Measurements from ENCODE around the gene PDLIM5.

Gene PDLIM5

GRCh38 chr4:94636004-94636403, 184.3 kb downstream of the PDLIM5 start:
- WGBS = 93% methylated on average over 1 of the region's 2 CpGs
- no peak overlapping the region for H2AK5ac ChIP-seq (ENCODE audit: low read length, severe bottlenecking)
- no peak overlapping the region for H3K4me3 ChIP-seq (ENCODE audit: insufficient read depth in 1 of 2, low read depth in 1 of 2, low read length in 2 of 2)
- H4K8ac ChIP-seq (ENCODE audit: low read length) = no peak overlapping the region
- no peak overlapping the region for H3K27ac ChIP-seq (ENCODE audit: low read length, poor library complexity, severe bottlenecking)
- no peak overlapping the region for H2AFZ ChIP-seq (ENCODE audit: low read depth, low read length)
- peak; percentile 67 for DNase-seq
- H3K36me3 ChIP-seq (ENCODE audit: control insufficient read depth in 1 of 2, insufficient read depth in 2 of 2, low read depth in 1 of 2, low read length in 2 of 2) = peaks cover 0 to 30% of the 10 kb centered on the region in 2 experiments
- H3K4ac ChIP-seq (ENCODE audit: low read depth in 1 of 2, low read length in 2 of 2) = no peak overlapping the region
- no peak overlapping the region for H2BK15ac ChIP-seq (ENCODE audit: low read depth, poor library complexity, severe bottlenecking)
- no peaks in the 10 kb centered on the region for H3K9me3 ChIP-seq (ENCODE audit: control insufficient read depth, low read length)
- H2BK5ac ChIP-seq (ENCODE audit: low read depth, low read length, poor library complexity, severe bottlenecking) = no peak overlapping the region
- no peak overlapping the region for H2BK120ac ChIP-seq (ENCODE audit: low read depth, low read length)
- H3K23ac ChIP-seq (ENCODE audit: low read length in 2 of 2) = no peak overlapping the region
- no peak overlapping the region for H3K18ac ChIP-seq (ENCODE audit: low read depth in 1 of 2, low read length in 2 of 2)
- no peak overlapping the region for H4K91ac ChIP-seq (ENCODE audit: low read length)
- no peak overlapping the region for H3K4me2 ChIP-seq (ENCODE audit: low read length, poor library complexity, severe bottlenecking)
- peaks cover 18% of the 10 kb centered on the region for H3K79me1 ChIP-seq (replicated peaks; ENCODE audit: low read length, poor library complexity, severe bottlenecking)
- no peak overlapping the region for H2BK12ac ChIP-seq (ENCODE audit: low read length in 2 of 2)
- H3K27me3 ChIP-seq (ENCODE audit: control insufficient read depth in 1 of 2, insufficient read depth in 1 of 2, low read length in 2 of 2) = no peaks in the 10 kb centered on the region
- no peak overlapping the region for H3K9ac ChIP-seq (ENCODE audit: low read length)
- no peak overlapping the region for H3K14ac ChIP-seq (ENCODE audit: low read length in 2 of 2)
- H3K4me1 ChIP-seq (ENCODE audit: control insufficient read depth, insufficient read depth, low read depth, low read length) = peaks cover 5% of the 10 kb centered on the region

GRCh38 chr4:94639298-94639697, 187.6 kb downstream of the PDLIM5 start:
- WGBS = 96% methylated on average over 2 of the region's 2 CpGs
- no peak overlapping the region for H3K4ac ChIP-seq (ENCODE audit: low read depth in 1 of 2, low read length in 2 of 2)
- DNase-seq = no peak

GRCh38 chr4:94640151-94640550, 188.4 kb downstream of the PDLIM5 start:
- H4K8ac ChIP-seq (ENCODE audit: low read length) = no peak overlapping the region
- DNase-seq = no peak
- over 99% methylated on average over 4 of the region's 4 CpGs for WGBS

More at GRCh38 chr4:94639298-94639697, 187.6 kb downstream of the PDLIM5 start:
- no peak overlapping the region for H3K4me3 ChIP-seq (ENCODE audit: insufficient read depth in 1 of 2, low read depth in 1 of 2, low read length in 2 of 2)
- H2BK15ac ChIP-seq (ENCODE audit: low read depth, poor library complexity, severe bottlenecking) = no peak overlapping the region
- no peak overlapping the region for H3K14ac ChIP-seq (ENCODE audit: low read length in 2 of 2)
- H3K27ac ChIP-seq (ENCODE audit: low read length, poor library complexity, severe bottlenecking) = no peak overlapping the region
- H2BK12ac ChIP-seq (ENCODE audit: low read length in 2 of 2) = no peak overlapping the region
- no peak overlapping the region for H3K9ac ChIP-seq (ENCODE audit: low read length)
- H3K79me1 ChIP-seq (replicated peaks; ENCODE audit: low read length, poor library complexity, severe bottlenecking) = peaks cover 8% of the 10 kb centered on the region
- H3K27me3 ChIP-seq (ENCODE audit: control insufficient read depth in 1 of 2, insufficient read depth in 1 of 2, low read length in 2 of 2) = no peaks in the 10 kb centered on the region
- no peak overlapping the region for H3K23ac ChIP-seq (ENCODE audit: low read length in 2 of 2)
- H3K4me2 ChIP-seq (ENCODE audit: low read length, poor library complexity, severe bottlenecking) = no peak overlapping the region
- peaks cover 0 to 40% of the 10 kb centered on the region in 2 experiments for H3K36me3 ChIP-seq (ENCODE audit: control insufficient read depth in 1 of 2, insufficient read depth in 2 of 2, low read depth in 1 of 2, low read length in 2 of 2)
- no peak overlapping the region for H4K8ac ChIP-seq (ENCODE audit: low read length)
- no peak overlapping the region for H2BK120ac ChIP-seq (ENCODE audit: low read depth, low read length)
- no peak overlapping the region for H2BK5ac ChIP-seq (ENCODE audit: low read depth, low read length, poor library complexity, severe bottlenecking)
- H4K91ac ChIP-seq (ENCODE audit: low read length) = no peak overlapping the region
- peaks cover 5% of the 10 kb centered on the region for H3K4me1 ChIP-seq (ENCODE audit: control insufficient read depth, insufficient read depth, low read depth, low read length)
- no peak overlapping the region for H2AFZ ChIP-seq (ENCODE audit: low read depth, low read length)
- H3K18ac ChIP-seq (ENCODE audit: low read depth in 1 of 2, low read length in 2 of 2) = no peak overlapping the region
- no peaks in the 10 kb centered on the region for H3K9me3 ChIP-seq (ENCODE audit: control insufficient read depth, low read length)
- no peak overlapping the region for H2AK5ac ChIP-seq (ENCODE audit: low read length, severe bottlenecking)

GRCh38 chr4:94641702-94642560, 190.2 kb downstream of the PDLIM5 start:
- H3K9ac ChIP-seq (ENCODE audit: low read length) = peak overlapping the region; percentile 37
- no peak overlapping the region for H3K18ac ChIP-seq (ENCODE audit: low read depth in 1 of 2, low read length in 2 of 2)
- H3K4me3 ChIP-seq (ENCODE audit: insufficient read depth in 1 of 2, low read depth in 1 of 2, low read length in 2 of 2) = no peak overlapping the region
- no CpG with 5 or more reads among the region's 3 CpGs for WGBS
- H2BK120ac ChIP-seq (ENCODE audit: low read depth, low read length) = no peak overlapping the region
- H2AFZ ChIP-seq (ENCODE audit: low read depth, low read length) = no peak overlapping the region
- H3K27ac ChIP-seq (ENCODE audit: low read length, poor library complexity, severe bottlenecking) = peak overlapping the region; percentile 97
- H2AK5ac ChIP-seq (ENCODE audit: low read length, severe bottlenecking) = no peak overlapping the region
- peaks cover 2% of the 10 kb centered on the region for H3K79me1 ChIP-seq (replicated peaks; ENCODE audit: low read length, poor library complexity, severe bottlenecking)
- no peak overlapping the region for H3K4me2 ChIP-seq (ENCODE audit: low read length, poor library complexity, severe bottlenecking)
- H3K23ac ChIP-seq (ENCODE audit: low read length in 2 of 2) = no peak overlapping the region
- DNase-seq = peak; percentile 52
- H3K14ac ChIP-seq (ENCODE audit: low read length in 2 of 2) = no peak overlapping the region
- no peak overlapping the region for H2BK15ac ChIP-seq (ENCODE audit: low read depth, poor library complexity, severe bottlenecking)
- no peak overlapping the region for H2BK12ac ChIP-seq (ENCODE audit: low read length in 2 of 2)
- H3K4ac ChIP-seq (ENCODE audit: low read depth in 1 of 2, low read length in 2 of 2) = no peak overlapping the region
- peaks cover 0 to 58% of the 10 kb centered on the region in 2 experiments for H3K36me3 ChIP-seq (ENCODE audit: control insufficient read depth in 1 of 2, insufficient read depth in 2 of 2, low read depth in 1 of 2, low read length in 2 of 2)
- no peak overlapping the region for H2BK5ac ChIP-seq (ENCODE audit: low read depth, low read length, poor library complexity, severe bottlenecking)
- H3K27me3 ChIP-seq (ENCODE audit: control insufficient read depth in 1 of 2, insufficient read depth in 1 of 2, low read length in 2 of 2) = no peaks in the 10 kb centered on the region
- peaks cover 3% of the 10 kb centered on the region for H3K4me1 ChIP-seq (ENCODE audit: control insufficient read depth, insufficient read depth, low read depth, low read length)
- no peak overlapping the region for H4K91ac ChIP-seq (ENCODE audit: low read length)
- H3K9me3 ChIP-seq (ENCODE audit: control insufficient read depth, low read length) = no peaks in the 10 kb centered on the region
- no peak overlapping the region for H4K8ac ChIP-seq (ENCODE audit: low read length)

More at GRCh38 chr4:94640151-94640550, 188.4 kb downstream of the PDLIM5 start:
- H3K27ac ChIP-seq (ENCODE audit: low read length, poor library complexity, severe bottlenecking) = peak overlapping the region; percentile 26
- no peaks in the 10 kb centered on the region for H3K27me3 ChIP-seq (ENCODE audit: control insufficient read depth in 1 of 2, insufficient read depth in 1 of 2, low read length in 2 of 2)
- peak overlapping the region; percentile 23 for H2AK5ac ChIP-seq (ENCODE audit: low read length, severe bottlenecking)
- peaks cover 5% of the 10 kb centered on the region for H3K4me1 ChIP-seq (ENCODE audit: control insufficient read depth, insufficient read depth, low read depth, low read length)
- no peak overlapping the region for H3K4ac ChIP-seq (ENCODE audit: low read depth in 1 of 2, low read length in 2 of 2)
- no peak overlapping the region for H2BK5ac ChIP-seq (ENCODE audit: low read depth, low read length, poor library complexity, severe bottlenecking)
- H3K14ac ChIP-seq (ENCODE audit: low read length in 2 of 2) = no peak overlapping the region
- no peak overlapping the region for H2BK120ac ChIP-seq (ENCODE audit: low read depth, low read length)
- H3K36me3 ChIP-seq (ENCODE audit: control insufficient read depth in 1 of 2, insufficient read depth in 2 of 2, low read depth in 1 of 2, low read length in 2 of 2) = peaks cover 0 to 40% of the 10 kb centered on the region in 2 experiments
- H4K91ac ChIP-seq (ENCODE audit: low read length) = no peak overlapping the region
- H3K4me3 ChIP-seq (ENCODE audit: insufficient read depth in 1 of 2, low read depth in 1 of 2, low read length in 2 of 2) = no peak overlapping the region
- H3K79me1 ChIP-seq (replicated peaks; ENCODE audit: low read length, poor library complexity, severe bottlenecking) = peaks cover 8% of the 10 kb centered on the region
- H2AFZ ChIP-seq (ENCODE audit: low read depth, low read length) = no peak overlapping the region
- no peaks in the 10 kb centered on the region for H3K9me3 ChIP-seq (ENCODE audit: control insufficient read depth, low read length)
- no peak overlapping the region for H3K9ac ChIP-seq (ENCODE audit: low read length)
- H3K18ac ChIP-seq (ENCODE audit: low read depth in 1 of 2, low read length in 2 of 2) = peak overlapping the region in 1 of 2 experiments; percentile 18
- no peak overlapping the region for H3K23ac ChIP-seq (ENCODE audit: low read length in 2 of 2)
- no peak overlapping the region for H2BK15ac ChIP-seq (ENCODE audit: low read depth, poor library complexity, severe bottlenecking)
- H2BK12ac ChIP-seq (ENCODE audit: low read length in 2 of 2) = no peak overlapping the region
- no peak overlapping the region for H3K4me2 ChIP-seq (ENCODE audit: low read length, poor library complexity, severe bottlenecking)

Data from mesenchymal stem cell (in vitro differentiated cells and primary cell).